Epidermal melanocyte (primary cell): Measurements from ENCODE around the gene KIAA1958.

ENCODE experiments used
- DNase-seq: peaks from one replicate; pipeline ENCODE4 v3.0.0; 2011; ENCODE audit warnings: low spot score; ENCODE audit not compliant: insufficient read length

KIAA1958 gene

DNA sequence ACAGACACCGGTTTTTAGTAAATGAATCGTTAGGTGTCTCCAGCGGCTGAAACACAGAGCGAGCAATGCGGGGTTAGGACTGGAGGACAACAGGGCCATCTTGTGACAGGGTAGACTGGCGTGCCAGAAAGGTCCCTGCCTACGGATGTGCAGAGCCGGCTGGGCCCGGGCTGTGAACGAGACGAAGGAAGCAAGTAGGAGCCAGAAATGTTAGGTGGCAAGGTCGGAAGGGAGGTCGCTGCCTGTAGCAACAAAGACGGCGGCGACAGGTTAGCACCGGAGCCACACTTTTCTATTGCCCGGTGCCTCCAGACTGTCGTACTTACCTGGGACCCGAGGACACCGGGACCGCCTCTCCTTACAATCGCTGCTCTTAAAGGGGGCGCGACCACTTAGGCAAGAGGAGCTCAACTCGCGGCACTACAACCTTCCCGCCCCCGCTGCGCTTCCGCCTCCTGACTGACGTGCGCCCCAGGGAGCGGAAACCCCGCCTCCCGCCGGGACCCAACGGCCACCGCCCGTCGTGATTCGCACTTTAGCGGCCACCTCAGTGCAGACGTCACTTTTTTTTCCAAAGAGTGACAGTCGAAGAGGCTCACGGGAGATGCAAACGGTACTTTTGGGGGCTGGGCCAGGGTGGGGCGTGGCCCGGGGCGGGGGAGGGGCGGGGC lies 231.2 kb downstream of the KIAA1958 start, which contains the start of gene INIP:
Gene INIP (minus strand): TSS at position 457 of the 671 bp plus-strand sequence. CDS start 1,632 bp downstream, outside the sequence.
- DNase-seq: peak; percentile 92
